Endothelial cell of umbilical vein (primary cell): ENCODE results near the gene CPTP. TPM values are rescaled to one million over a fixed set of nuclear protein-coding genes. Genes with fewer than 3 reads are reported as not detected.

Experiments used
- BruUV-seq: library from RNA; stranded (reverse); fragments of 400-500 nt; replicated peaks from 2 replicates; lab custom pipeline; 2021; lab: Mats Ljungman, UMichigan
- CTCF ChIA-PET: fragments of 300-600, 350-600 bp; sonication (Branson Sonifier 250); formaldehyde crosslinking; loops from one replicate; lab custom pipeline; 2021; ENCODE audit warnings: antibody characterized with exemption, inconsistent platforms; lab: Charles Lee
- POLR2A ChIA-PET: fragments of 300-600, 350-600 bp; sonication (Branson Sonifier 250); formaldehyde crosslinking; loops from one replicate; lab custom pipeline; 2021; ENCODE audit warnings: antibody characterized with exemption, inconsistent platforms; lab: Charles Lee
- DNase-seq: peaks from one replicate; pipeline ENCODE4 v3.0.0-alpha.2; 2011; ENCODE audit warnings: low read depth, low spot score
- FAIRE-seq: peaks from 2 replicates; lab custom pipeline; 2011; peaks lifted over from hg19 to GRCh38; lab: Jason Lieb, UNC
- H2AFZ ChIP-seq: 2 replicates; pipeline ENCODE4 v1.6.0; 2012; ENCODE audit warnings: low read depth, low read length, control low read depth, inconsistent platforms
- H3K27ac ChIP-seq: 2 replicates; pipeline ENCODE4 v1.5.1; 2011; ENCODE audit warnings: low read depth, mild to moderate bottlenecking, control low read depth, low read length, moderate library complexity; ENCODE audit not compliant: insufficient read depth
- H3K27me3 ChIP-seq, 2 experiments: 2 replicates each; pipeline versions ENCODE4 v1.6.0 to v1.6.1; 2011; ENCODE audit warnings: low read length in 2 of 2, mixed read lengths in 1 of 2; ENCODE audit not compliant: control insufficient read depth in 2 of 2, insufficient read depth in 2 of 2
- H3K36me3 ChIP-seq, 2 experiments: 2 replicates in 1 of 2; 3 replicates in 1 of 2; pipeline ENCODE4 v1.5.1; 2011; ENCODE audit warnings: low read length in 2 of 2, mild to moderate bottlenecking in 1 of 2, moderate library complexity in 1 of 2; ENCODE audit not compliant: control insufficient read depth in 2 of 2, insufficient read depth in 2 of 2; ENCODE audit errors: extremely low read depth in 1 of 2
- H3K4me1 ChIP-seq: 3 replicates; pipeline ENCODE4 v1.5.1; 2011; ENCODE audit warnings: mild to moderate bottlenecking, low read length; ENCODE audit not compliant: control insufficient read depth, insufficient read depth; ENCODE audit errors: extremely low read depth
- H3K4me2 ChIP-seq: 2 replicates; pipeline ENCODE4 v1.6.1; 2011; ENCODE audit warnings: low read length, control low read depth, mixed read lengths; ENCODE audit not compliant: insufficient read depth
- H3K4me3 ChIP-seq, 3 experiments: fragments of 200-600 bp in 1 of 3; sonication (generic), shearing (Covaris generic) in 1 of 3; replicated peaks in 1 of 3; 2 replicates each; pipeline ENCODE4 v1.5.1; 2011 to 2016; ENCODE audit warnings: control low read depth in 3 of 3, low read length in 3 of 3, mild to moderate bottlenecking in 2 of 3, inconsistent platforms in 1 of 3, low read depth in 1 of 3, moderate library complexity in 1 of 3; ENCODE audit not compliant: insufficient read depth in 1 of 3
- H3K79me2 ChIP-seq: 2 replicates; pipeline ENCODE4 v1.6.0; 2012; ENCODE audit warnings: low read length, inconsistent platforms; ENCODE audit not compliant: control insufficient read depth, insufficient read depth
- H3K9ac ChIP-seq: replicated peaks from 2 replicates; pipeline ENCODE3; 2011; ENCODE audit warnings: low read length, control low read depth; ENCODE audit not compliant: insufficient read depth; ENCODE audit errors: extremely low read depth
- H3K9me1 ChIP-seq: replicated peaks from 3 replicates; pipeline ENCODE4 v1.6.0; 2011; ENCODE audit warnings: mild to moderate bottlenecking, low read length; ENCODE audit not compliant: control insufficient read depth, insufficient read depth; ENCODE audit errors: extremely low read depth
- H3K9me3 ChIP-seq: replicated peaks from 2 replicates; pipeline ENCODE4 v1.5.1; 2012; ENCODE audit warnings: low read length, inconsistent platforms; ENCODE audit not compliant: control insufficient read depth, insufficient read depth
- H4K20me1 ChIP-seq: replicated peaks from 2 replicates; pipeline ENCODE3; 2011; ENCODE audit warnings: mild to moderate bottlenecking, low read length; ENCODE audit not compliant: control insufficient read depth, insufficient read depth; ENCODE audit errors: extremely low read depth
- EZH2 ChIP-seq: IDR thresholded peaks from 2 replicates; pipeline ENCODE4 v1.6.1; 2012; ENCODE audit warnings: borderline replicate concordance, low read depth, mild to moderate bottlenecking, moderate library complexity, low read length, inconsistent platforms; ENCODE audit not compliant: severe bottlenecking
- FOS ChIP-seq: IDR thresholded peaks from 2 replicates; pipeline ENCODE4 v1.6.1; 2011; ENCODE audit warnings: mild to moderate bottlenecking, low read length, moderate library complexity, borderline replicate concordance; ENCODE audit not compliant: insufficient read depth
- GATA2 ChIP-seq: IDR thresholded peaks from 2 replicates; pipeline ENCODE4 v1.7.0; 2011; ENCODE audit warnings: low read depth, mild to moderate bottlenecking, moderate library complexity, mixed read lengths, low read length; ENCODE audit not compliant: insufficient read length, insufficient read depth
- JUN ChIP-seq: IDR thresholded peaks from 2 replicates; pipeline ENCODE4 v1.6.1; 2011; ENCODE audit warnings: borderline replicate concordance, low read depth; ENCODE audit not compliant: insufficient read length, insufficient read depth
- MYC ChIP-seq: IDR thresholded peaks from one replicate; pipeline ENCODE4 v1.6.1; 2011; ENCODE audit warnings: mild to moderate bottlenecking, low read depth, low read length
- POLR2A ChIP-seq: IDR thresholded peaks from 2 replicates; pipeline ENCODE4 v1.6.1; 2012; ENCODE audit warnings: low read depth, mild to moderate bottlenecking, control low read depth, low read length
- POLR2AphosphoS5 ChIP-seq: IDR thresholded peaks from 2 replicates; pipeline ENCODE4 v1.6.1; 2012; ENCODE audit warnings: low read depth, mild to moderate bottlenecking, control low read depth, low read length, moderate library complexity; ENCODE audit not compliant: insufficient read depth
- dilution Hi-C: fragments of 300-500 bp; cut with MboI; formaldehyde crosslinking; loops from one replicate; pipeline ENCODE4 v1.15.0; 2019; ENCODE audit warnings: low sequenced_read_pairs; ENCODE audit not compliant: extremely low pct_ligation_motif_present
- intact Hi-C: fragments of 100-400 bp; cut with micrococcal nuclease; formaldehyde crosslinking; loops from one replicate; pipeline ENCODE4 v1.10.0; 2022
- polyA plus RNA-seq, 4 experiments: library from polyadenylated mRNA; depleted of rRNA in 3 of 4; stranded (reverse) in 3 of 4; unstranded in 1 of 4; fragments of >200 nt; gene quantifications; 2 replicates each; pipeline versions ENCODE4 v1.2.1 to v1.2.3, GENCODE V29; 2011 to 2012; ENCODE audit warnings: missing spikeins in 1 of 4
- total RNA-seq: library from RNA; stranded (reverse); gene quantifications from 2 replicates; pipeline ENCODE4 v1.2.3, GENCODE V29; 2021
- TF ChIP-seq, protein P1 (sequence below): IDR thresholded peaks from 2 replicates; pipeline ENCODE4 v1.6.1; 2011; ENCODE audit not compliant: insufficient read depth, insufficient read length
- TF ChIP-seq, protein P2 (sequence below), 2 donors: IDR thresholded peaks; 1 replicate in 1 of 2; 2 replicates in 1 of 2; pipeline ENCODE4 v1.5.1; 2011; ENCODE audit warnings: low read length in 2 of 2, mild to moderate bottlenecking in 2 of 2, moderate library complexity in 2 of 2, control low read depth in 1 of 2, inconsistent platforms in 1 of 2, low read depth in 1 of 2; ENCODE audit not compliant: insufficient read depth in 1 of 2; ENCODE audit errors: extremely low read depth in 1 of 2

Gene CPTP
- total and polyA plus RNA-seq, 2 donors (not counting 3 experiments of a cell fraction or from before 2014, with no cell fraction given), result 20.9 to 29.5 TPM

DNA sequence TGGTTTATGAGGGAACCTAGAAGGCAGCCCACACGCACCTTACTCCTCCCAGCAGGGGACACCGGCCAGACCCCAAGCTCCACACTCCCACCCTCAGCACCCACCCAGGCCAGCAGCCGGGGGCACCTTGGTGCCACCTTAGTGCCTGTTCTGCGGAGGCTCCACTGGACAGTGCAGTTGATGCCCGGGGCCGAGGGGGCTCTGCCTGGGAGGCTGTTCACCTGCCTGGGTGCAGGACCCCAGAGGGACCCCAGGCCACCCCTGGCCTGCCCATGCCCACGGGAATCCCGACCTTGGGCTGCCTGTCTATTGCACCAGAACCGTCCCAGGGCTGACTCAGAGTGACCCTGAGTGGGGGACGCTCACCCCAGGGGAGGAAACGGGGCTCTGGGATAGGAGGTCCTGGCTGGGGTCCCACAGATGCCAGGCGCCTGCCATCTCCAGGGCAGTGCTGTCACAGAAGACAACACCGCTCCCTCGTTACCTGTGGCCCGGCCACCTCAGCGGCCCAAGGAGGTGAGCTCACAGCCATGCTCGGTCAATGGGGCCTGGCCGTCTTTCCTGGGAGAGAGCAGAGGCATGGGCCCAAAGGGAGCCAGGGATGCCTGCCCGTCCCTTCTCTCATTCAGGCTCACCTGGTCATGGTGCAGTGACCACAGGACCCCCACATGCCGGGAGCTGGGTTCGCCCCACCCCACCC lies 43.7 kb upstream of the CPTP start:
- Histone ChIP-seq H3K9me3 (no peaks in the 10 kb centered on the region), H3K9me1 (no peaks in the 10 kb centered on the region), H3K36me3 (no peaks in the 10 kb centered on the region), H3K79me2 (no peaks in the 10 kb centered on the region), H3K27ac (no peak overlapping the region), H3K4me3 (no peak overlapping the region), H3K4me2 (no peak overlapping the region), H3K27me3 (no peaks in the 10 kb centered on the region), H4K20me1 (no peaks in the 10 kb centered on the region), H3K9ac (no peak overlapping the region), H2AFZ (no peak overlapping the region), H3K4me1 (peaks cover 2% of the 10 kb centered on the region)
- no TSS peak for BruUV-seq
- FAIRE-seq (no peak), DNase-seq (no peak)
- TF ChIP-seq, protein P1, sequence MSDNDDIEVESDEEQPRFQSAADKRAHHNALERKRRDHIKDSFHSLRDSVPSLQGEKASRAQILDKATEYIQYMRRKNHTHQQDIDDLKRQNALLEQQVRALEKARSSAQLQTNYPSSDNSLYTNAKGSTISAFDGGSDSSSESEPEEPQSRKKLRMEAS, result no peak
- TF ChIP-seq POLR2AphosphoS5 (no peak), FOS (no peak), MYC (no peak), GATA2 (no peak), EZH2 (no peak), JUN (no peak), POLR2A (no peak)
- TF ChIP-seq, protein P2, sequence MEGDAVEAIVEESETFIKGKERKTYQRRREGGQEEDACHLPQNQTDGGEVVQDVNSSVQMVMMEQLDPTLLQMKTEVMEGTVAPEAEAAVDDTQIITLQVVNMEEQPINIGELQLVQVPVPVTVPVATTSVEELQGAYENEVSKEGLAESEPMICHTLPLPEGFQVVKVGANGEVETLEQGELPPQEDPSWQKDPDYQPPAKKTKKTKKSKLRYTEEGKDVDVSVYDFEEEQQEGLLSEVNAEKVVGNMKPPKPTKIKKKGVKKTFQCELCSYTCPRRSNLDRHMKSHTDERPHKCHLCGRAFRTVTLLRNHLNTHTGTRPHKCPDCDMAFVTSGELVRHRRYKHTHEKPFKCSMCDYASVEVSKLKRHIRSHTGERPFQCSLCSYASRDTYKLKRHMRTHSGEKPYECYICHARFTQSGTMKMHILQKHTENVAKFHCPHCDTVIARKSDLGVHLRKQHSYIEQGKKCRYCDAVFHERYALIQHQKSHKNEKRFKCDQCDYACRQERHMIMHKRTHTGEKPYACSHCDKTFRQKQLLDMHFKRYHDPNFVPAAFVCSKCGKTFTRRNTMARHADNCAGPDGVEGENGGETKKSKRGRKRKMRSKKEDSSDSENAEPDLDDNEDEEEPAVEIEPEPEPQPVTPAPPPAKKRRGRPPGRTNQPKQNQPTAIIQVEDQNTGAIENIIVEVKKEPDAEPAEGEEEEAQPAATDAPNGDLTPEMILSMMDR (IDR thresholded peaks at IDR 0.05; ENCODE audit: extremely low read depth in 1 of 2, insufficient read depth in 1 of 2, low read depth in 1 of 2, low read length in 2 of 2), result no peak
- ChIA-PET POLR2A (no interaction called here), CTCF (interaction anchor here (0.5 to 1.5 kb wide), 3 partner anchors 11 to 250 kb away, joined by 3 to 4 read pairs (median 3); no protein-coding TSS in a partner anchor)
- intact Hi-C loops, result no loop called here
- dilution Hi-C loops, result no loop called here
